ENCODE results near the gene ANKRD9. TPM values are rescaled to one million over a fixed set of nuclear protein-coding genes. Genes with fewer than 3 reads are reported as not detected.
"Not testable (repeated sequence)": the region's sequence is repeated elsewhere in the genome, so short reads cannot be mapped to it uniquely, and the experiment has no call there.

ANKRD9 gene, protein sequence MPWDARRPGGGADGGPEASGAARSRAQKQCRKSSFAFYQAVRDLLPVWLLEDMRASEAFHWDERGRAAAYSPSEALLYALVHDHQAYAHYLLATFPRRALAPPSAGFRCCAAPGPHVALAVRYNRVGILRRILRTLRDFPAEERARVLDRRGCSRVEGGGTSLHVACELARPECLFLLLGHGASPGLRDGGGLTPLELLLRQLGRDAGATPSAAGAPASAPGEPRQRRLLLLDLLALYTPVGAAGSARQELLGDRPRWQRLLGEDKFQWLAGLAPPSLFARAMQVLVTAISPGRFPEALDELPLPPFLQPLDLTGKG
- 6.2 TPM for total RNA-seq

DNA sequence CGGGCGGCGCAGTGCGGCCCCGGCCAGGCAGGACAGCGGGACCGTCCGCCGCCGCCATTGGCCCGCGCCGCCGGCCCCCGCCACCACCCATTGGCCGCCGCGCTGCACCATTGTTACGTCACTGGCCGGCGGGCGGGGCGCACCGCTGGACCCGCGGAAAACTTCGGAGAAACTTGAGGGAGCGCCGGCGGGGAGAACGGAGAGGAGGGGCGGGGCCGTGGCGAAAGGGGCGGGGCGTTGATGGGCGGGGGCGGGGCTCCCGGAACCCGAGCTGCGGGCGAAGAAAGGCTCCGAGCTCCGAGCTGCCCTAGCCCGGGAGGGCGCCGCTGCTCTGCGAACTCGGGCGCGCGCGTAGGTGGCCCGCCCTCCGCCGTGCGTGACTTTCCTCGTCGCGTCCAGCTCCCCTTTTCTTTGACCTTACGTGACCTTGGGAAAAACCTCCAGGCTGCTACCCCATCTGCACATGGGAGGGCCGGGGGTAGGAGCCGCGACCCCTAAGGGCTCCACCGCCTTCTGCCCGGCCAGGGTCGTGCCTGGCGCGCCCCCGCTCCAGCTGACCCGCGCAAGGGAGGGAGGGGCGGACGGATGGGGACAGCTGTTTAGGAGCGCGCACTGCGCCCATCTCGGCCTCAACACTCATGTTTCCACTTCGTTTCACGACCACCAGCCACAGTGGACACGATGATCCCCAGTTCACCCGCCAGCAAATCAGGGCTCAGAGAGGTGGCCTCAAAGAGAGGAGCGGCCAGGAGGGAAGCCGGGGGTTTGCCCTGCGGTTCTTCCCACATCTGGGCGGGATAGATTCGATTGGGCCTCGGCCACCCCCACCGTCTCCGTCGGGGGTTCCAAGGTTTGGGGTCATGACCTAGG is at the start of gene ANKRD9:
TSS of gene ANKRD9 (minus strand) at position 31 of the 870 bp plus-strand sequence. CDS start 1,887 bp downstream, outside the sequence.
- DNase-seq (ENCODE audit: low read depth in 2 of 3, low spot score in 2 of 3), result peak; percentile 67 to 92 (median 87)

DNA sequence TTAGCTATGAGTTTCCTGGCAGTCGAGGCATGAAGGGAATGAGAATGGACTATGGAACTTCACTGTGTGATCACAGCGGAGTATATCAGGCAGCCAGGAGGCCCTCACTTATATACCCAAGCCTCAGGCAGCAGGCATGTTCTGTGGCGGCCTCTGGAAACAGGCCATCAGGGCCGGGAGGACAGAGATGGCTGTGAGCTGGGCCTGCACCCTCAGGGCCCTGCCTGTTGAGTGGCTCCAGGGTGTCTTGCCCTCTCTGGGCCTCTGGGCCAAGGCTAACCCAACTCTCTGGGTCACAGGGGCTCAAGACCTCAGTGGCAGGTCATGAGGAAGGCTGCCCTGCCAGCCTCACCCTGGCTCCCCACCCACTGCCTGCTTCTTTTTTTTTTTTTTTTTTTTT is 49.0 kb upstream of the ANKRD9 start:
- DNase-seq (ENCODE audit: low read depth in 2 of 3, low spot score in 2 of 3), result no peak

DNA sequence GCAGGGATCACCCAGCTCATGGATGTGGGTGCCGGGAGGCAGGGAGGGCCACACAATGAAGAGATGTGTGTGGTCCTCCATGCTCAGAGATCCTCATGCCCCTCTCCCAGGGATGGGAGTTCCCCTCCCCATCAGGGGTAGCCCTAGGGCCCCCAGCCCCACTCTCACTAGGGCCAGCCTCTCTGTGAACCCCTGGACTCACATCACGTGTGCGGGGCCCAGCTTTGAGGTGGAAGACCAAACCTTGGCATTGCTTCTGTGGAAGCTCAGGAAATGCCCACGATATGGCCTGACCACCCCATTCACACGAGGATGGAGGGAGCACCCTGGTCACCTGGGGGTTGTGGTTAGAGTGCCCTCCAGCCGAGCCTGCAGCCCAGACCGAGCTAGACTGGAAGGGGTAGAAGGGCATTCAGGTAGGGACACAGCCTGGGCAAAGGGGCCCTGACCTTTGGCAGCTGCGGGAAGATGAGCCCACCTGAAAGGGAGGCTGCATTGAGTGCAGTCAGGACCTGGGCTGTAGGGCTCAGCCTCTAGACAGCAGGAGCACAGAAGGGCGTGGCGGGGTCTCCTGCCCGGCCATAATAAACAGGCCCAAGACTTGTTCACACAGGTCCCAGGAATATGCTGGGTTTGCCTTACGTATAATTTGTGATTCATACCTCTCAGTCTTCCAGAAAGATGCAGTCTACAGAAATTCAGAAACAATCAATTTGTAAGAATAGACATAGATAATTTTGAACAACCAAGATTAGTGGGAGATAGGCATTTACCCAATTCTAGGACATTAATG is 48.1 kb upstream of the ANKRD9 start:
- no peak for DNase-seq (ENCODE audit: low read depth in 2 of 3, low spot score in 2 of 3)

DNA sequence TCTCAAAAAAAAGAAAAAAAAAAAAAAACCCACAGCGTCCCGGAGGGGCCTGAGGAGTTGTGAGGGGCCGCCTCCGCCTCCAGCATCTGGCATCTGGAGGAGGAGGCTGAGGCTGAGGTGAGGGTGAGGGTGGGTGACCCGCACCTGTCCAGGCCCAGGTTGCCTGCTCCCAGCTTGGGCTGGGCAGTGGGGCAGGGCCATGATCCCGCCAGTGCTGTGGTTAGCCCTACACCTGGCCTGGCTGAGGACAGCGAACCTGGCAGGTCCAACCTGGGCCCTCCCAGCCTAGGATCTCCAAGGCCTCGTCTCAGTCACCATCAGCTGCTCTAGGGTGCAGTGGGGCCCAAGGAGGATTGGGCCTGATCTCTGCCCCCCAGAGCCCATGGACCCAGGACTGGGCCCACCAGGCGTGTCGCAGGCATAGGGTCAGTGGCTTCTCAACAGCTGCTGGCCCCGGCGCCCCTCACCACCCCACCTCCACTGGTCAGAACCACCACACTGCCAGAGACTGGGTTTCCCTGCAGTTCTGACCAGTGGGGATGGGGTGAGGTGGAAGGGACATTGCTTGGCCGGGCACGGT is 46.6 kb upstream of the ANKRD9 start:
- DNase-seq (ENCODE audit: low read depth in 2 of 3, low spot score in 2 of 3), result no peak

DNA sequence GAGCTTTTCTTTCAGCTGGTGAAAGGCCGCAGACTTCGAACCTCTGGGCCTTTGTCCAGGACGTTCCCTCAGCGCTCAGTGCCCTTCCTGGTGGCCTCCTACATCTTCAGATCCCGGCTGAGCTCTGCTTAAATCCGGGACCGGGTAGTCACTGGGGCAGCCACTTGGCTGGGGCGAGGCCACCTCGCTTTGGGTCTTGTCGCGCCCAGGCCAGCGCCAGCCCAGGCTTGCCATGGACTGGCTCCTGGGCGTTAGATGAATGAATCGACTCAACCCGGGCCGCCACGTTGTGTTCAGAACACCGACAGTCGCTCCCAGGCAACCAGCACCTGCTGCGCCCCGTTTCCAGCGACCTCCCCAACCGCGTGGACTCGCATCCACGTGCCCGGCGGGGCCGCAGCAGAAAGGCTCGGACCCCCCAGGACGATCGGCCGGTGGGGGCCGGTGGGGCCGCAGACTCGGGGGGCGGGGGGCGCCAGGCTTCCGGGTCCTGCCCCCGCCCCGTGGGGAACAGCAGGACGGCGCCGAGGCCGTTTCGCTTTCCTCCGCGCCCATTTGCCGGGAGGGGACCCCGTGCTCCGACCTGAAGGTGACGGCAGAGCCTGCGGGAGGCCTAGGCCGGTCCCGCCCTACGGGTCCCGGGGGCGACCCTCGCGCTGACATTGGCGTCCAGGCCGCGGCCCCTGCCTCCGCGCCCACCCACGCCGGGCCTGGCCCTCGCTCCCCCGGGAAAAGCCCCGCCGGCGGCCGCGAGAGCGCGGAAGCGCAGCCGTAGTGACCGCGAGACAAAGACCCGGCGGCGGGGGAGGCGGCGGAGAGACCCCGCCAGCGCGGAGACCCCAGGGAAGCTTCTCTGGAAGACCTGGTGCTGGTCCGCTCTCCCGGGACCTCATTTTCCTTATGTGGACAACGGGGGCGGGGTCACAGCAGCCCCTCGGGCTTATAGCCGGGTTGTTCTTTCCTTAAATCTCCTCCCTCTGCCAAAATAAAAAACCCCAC is 45.5 kb upstream of the ANKRD9 start:
- peak; percentile 25 to 75 (median 74) for DNase-seq (ENCODE audit: low read depth in 2 of 3, low spot score in 2 of 3)

DNA sequence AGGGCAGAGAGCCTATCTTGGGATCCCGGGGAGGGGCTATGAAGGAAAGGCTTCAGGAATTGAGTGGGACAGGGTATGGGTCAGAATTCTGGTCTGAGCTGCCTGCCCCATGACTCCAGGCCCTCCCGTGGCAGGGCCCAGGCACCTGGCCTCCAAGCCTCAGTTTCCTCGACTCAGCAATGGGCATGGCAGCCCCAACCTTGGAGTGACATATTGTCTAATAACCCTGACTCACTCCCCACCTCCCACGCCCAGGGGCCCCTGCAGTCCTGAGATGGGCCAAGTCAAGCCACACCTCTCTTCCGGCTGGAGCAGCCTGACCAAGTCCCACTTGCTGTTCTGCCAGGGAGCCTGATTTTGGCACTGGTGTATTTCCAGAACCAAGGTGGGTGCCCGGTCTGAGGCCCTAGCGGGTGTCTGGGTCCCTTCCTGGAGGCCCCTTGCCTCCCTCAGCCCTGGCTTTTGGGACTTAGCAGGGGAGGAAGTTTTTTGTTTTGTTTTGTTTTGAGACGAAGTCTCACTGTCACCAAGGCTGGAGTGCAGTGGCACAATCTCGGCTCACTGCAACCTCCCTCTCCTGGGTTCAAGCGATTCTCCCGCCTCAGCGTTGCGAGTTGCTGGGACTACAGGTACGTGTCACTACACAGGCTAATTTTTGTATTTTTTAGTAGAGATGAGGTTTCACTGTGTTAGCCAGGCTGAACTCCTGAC is 42.6 kb upstream of the ANKRD9 start:
- DNase-seq (ENCODE audit: low read depth in 2 of 3, low spot score in 2 of 3), result no peak

DNA sequence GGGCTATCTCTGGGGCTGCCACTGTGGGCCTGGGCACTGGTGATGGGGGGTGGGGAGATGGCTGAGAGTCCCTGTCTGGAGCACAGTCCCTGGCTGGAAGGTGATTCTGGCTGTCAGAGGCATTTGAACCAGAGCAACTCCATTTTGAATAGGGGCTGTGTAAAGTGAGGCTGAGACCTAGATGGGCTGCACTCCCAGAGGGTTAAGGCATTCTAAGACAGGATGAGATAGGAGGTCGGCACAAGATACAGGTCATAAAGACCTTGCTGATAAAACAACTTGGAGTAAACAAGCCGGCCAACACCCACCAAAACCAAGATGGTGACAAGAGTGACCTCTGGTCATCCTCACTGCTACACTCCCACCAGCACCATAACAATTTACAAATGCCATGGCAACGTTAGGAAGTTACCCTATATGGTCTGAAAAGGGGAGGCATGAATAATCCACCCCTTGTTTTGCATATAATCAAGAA is 41.4 kb upstream of the ANKRD9 start:
- not testable (repeated sequence) for DNase-seq (ENCODE audit: low read depth in 2 of 3, low spot score in 2 of 3)

DNA sequence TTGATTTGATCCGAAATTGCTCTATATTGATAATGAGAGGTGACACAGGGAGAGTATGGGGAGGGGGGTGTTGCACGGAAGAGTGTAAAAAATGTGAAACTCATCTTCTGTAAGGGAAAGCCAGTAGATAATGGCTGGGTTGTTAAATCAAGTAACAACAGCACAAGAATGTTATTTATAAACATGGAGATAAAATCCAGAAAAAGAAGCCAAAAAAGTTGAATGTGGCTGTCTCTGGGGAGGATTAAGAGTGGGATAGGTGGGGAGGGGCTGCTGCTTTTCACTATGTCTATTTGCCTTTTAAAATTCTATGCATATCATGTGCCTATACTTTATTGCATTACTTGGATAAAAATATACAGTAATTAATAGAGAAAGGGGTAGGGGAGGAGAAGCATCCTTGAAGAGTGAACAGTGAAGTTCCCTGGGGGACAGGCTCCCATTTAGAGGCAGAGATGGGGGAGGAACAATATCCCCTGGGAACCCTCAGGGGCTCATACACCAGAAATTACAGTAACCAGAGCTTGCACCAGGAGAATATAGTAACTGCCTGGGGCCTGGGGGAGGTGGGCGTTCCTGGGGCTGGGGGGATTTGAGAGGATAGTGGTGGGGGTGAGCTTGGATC is 39.2 kb upstream of the ANKRD9 start:
- DNase-seq (ENCODE audit: low read depth in 2 of 3, low spot score in 2 of 3), result no peak

DNA sequence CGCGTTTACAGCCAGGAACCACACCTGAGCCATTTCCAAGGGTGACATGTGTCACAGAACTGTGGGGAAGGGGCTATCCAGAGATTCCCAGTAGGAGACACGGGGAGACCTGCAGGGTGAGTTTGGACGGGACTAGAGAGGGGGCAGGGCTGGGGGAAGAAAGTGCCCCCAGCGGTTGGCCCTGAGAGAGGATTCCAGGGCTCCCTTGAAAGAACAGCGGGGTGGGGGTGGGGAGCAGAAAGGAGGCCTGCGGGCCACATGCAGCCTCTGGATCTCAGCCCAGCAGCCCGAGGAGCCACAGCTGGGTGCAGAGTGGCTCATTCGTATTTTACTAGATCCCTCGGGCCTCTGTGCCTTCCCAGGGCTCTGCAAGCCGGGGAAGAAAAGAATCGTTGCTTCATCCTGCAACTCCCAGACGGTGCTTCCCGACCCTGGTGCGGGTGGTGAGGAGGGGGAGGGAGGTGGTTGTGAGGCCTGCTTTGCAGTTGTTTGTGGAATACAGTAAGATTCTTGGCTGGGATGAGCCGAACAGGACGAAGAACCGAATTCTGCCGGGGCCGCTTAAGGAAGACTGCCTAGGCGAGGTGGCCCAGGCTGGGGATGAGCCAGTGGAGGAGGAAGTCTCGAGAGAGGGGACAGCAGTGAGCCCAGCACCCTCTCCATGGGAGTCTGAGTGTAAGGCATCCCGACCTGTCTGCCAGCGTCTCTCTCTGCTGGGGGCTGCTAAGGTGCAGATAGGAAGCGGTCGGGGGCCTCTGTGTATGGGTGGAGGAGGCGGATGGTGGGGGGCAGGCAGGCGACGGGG is 36.1 kb upstream of the ANKRD9 start:
- no peak for DNase-seq (ENCODE audit: low read depth in 2 of 3, low spot score in 2 of 3)

DNA sequence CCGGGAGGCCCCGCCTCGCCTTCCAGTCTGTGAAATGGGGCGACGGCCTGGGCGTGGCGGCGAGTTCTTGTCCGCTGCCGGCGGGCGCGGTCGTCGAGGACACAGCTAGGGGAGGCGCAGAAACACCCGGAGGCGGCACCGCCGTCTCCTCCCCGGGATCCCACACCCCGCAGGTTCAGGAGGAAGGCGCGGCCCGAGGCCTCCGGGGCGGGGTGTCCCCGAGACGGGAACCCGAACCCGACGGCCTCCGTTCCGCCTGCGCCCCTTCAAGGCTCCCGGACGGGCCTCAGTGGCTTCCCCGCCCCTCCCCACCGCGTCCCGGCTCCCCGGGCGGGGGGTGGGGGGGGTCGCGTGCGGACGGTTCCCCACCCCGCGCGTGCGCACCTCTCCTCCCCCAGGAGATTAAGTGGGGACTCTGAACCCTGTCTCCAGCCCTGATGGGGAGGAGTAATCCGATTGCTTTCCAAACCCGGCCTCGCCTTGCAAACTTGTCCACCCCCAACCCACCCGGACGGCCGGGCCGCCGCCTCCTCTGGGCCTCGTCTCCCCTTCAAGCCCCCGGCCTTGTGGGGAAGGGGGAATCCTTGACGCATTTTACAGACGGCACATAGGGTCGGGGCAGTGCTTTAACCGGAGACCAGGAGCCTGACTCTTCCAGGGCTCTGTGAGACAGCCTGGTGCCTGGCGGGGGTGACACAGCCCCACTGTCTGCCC is 35.3 kb upstream of the ANKRD9 start:
- DNase-seq (ENCODE audit: low read depth in 2 of 3, low spot score in 2 of 3), result no peak

DNA sequence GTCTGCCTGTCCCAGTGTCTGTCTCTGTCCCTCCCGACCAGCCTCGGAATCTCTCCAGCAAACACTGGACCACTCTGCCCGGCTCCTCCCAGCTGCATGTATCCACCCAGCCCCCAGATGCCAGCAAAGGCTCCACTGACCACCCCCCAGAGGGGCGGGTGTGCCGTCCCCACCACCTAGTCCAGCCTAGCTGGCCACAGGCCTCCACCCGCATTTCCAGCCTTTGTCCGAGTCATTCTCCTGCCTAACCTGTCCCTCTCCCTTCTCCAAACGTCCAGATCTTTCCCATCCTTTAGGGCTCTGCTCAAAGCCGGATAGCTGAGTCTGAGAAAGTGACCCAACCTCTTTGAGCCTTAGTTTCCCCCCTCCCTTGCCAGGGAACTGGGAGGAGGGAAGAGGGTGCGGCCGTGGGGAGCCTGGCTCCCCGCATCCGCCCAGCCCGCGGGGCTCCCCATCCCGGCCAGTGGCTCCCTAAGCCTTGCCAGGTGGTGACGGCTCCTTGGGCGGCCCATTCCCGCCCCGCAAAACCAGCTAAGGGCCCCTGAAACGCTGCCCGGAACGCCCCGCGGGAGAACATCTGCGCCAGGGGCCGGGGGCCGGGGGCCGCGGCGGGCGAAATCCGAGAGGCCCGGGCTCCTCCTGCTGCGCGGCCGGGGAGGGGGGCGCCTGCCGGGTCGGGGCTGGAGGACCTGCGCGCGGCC is 34.6 kb upstream of the ANKRD9 start:
- DNase-seq (ENCODE audit: low read depth in 2 of 3, low spot score in 2 of 3), result no peak

DNA sequence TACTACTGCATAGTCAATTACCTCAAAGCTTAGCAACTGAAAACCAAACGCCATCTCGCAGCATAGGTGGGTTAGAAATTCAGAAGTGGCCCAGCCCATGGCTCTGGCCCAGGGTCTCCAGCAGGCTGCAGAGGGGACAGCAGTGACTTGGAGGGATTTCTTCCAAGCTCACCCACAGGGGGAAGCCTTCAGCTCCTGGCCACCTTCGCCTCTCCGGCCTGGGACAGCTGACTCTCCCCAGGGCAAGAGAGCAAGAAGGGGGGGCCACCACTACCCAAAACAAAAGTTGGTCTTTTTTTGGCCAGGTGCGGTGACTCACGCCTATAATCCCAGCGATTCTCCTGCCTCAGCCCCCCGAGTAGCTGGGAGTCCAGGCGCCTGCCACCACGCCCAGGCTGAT is 32.2 kb upstream of the ANKRD9 start:
- no peak for DNase-seq (ENCODE audit: low read depth in 2 of 3, low spot score in 2 of 3)

DNA sequence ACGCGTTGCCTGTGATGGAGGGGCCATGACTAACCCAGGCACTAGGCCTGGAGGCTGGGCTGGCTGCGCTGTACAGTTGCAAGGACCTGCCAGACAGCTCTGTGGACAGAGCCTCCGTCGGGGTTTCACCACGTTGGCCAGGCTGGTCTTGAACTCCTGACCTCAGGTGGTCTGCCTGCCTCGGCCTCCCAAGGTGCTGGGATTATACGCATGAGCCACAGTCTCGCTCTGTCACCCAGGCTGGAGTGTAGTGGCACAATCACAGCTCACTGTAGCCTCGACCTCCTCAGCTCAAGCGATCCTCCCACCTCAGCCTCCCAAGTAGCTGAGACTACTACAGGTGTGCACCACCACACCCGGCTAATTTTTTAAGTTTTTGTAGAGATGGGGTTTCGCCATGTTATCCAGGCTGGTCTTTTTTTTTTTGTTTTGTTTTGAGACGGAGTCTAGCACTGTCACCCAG is 31.5 kb upstream of the ANKRD9 start:
- not testable (repeated sequence) for DNase-seq (ENCODE audit: low read depth in 2 of 3, low spot score in 2 of 3)

DNA sequence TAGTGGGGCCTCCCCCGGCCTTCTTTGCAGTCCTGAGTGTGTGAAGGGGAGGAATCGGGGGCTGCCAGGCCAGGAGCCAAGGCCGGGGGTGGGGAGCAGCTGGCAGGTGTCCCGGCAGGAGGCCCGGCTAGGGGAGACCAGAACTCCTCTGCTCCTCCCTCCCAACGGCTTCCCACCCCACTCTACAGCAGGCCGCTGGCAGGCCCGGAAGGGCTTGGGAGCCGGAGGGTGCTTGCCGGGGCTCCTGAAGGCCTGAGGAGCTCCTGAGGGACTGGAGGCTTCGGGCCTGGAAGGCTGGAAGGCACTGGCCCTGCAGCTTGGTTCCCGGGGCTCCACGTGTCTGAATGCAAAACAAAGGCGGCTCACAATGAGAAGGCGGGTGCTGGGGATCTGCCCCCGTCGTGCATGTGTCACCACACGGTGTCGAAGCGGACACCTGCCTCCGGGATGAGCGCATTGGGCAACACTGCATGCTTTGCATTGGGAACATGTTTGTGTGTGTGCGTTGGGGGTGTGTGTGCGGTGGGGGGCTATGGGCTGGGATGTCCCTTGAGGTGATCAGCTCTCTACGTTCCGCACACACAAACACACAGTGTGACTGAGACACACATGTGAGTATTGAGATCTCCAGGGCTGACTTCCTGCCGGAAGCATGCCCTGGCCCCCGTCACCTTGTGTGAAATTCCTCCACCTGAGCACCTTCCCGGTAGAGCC is 30.9 kb upstream of the ANKRD9 start:
- no peak for DNase-seq (ENCODE audit: low read depth in 2 of 3, low spot score in 2 of 3)

DNA sequence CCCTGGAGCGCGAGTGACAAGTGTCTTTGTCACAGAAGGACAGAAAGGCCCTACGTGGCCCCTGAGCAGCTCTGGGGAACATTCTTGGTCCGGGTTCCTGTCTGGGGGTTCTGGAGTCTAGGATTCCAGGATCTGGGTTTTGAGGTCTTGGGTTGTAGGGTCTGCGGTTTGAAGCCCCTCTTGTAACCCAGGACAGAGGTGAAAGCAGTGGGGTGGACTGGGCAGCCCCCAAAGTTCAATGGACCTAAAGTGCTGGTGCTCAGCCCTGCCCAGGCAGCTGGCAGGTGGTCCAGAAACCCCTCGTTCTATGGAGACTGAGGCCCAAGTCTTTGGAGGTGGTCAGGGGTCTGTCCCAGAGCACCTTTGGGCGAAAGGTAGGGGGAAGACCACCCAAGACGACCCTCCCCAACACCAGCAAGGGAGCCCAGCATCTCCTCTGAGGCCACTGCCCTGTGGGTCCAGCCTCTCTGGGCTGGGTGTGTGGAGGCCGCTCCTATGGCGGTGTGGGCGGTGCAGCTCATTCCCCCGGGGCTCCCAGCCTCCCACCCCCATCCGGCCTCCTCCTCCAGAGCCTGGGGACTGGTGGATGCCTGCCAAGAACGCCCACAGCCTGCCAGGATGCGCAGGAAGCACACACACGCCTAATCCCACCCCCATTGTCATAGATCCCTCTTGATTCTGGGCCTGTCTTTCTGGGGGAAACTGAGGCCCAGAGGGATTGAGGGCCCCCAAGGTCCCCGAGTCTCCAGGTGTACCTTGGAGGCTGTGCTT is 30.2 kb upstream of the ANKRD9 start:
- DNase-seq (ENCODE audit: low read depth in 2 of 3, low spot score in 2 of 3), result no peak

All from hematopoietic multipotent progenitor cell (in vitro differentiated cells).